ENCODE results near the gene UMODL1. TPM values are rescaled to one million over a fixed set of nuclear protein-coding genes. Genes with fewer than 3 reads are reported as not detected.

Gene UMODL1
- total and polyA plus RNA-seq, 10 donors, result 0.02 to 0.85 (median 0.09) TPM; not detected in 3

- H3K4me1 ChIP-seq, result peaks cover 0 to 5% (median 0%) of the 10 kb centered on the region in 6 donors
- intact Hi-C loops (cut with DNase I; ENCODE audit: low total_unique reads), result no loop called here
- H3K27ac ChIP-seq, result no peak overlapping the region
- H3K27me3 ChIP-seq (replicated peaks in 1 of 7), result peaks cover 0 to 5% (median 0%) of the 10 kb centered on the region in 7 donors
- H3K9me3 ChIP-seq, result no peaks in the 10 kb centered on the region
- WGBS, 5 donors, result 89 to 96% (median 95%) methylated on average over 11 of the region's 11 CpGs
- no peak for DNase-seq
- H3K4me3 ChIP-seq, result no peak overlapping the region
- no peak for TF ChIP-seq CTCF (IDR thresholded peaks at IDR 0.05 in 8 of 11, conservative IDR thresholded peaks at IDR 0.05 in 3 of 11)
- no peak for TF ChIP-seq POLR2AphosphoS5 (IDR thresholded peaks at IDR 0.05)
- no peak for TF ChIP-seq POLR2A (IDR thresholded peaks at IDR 0.05)
- H3K36me3 ChIP-seq, result no peaks in the 10 kb centered on the region
Measured at GRCh38 chr21:42022906-42023305, 48.2 kb upstream of the UMODL1 start.

DNA sequence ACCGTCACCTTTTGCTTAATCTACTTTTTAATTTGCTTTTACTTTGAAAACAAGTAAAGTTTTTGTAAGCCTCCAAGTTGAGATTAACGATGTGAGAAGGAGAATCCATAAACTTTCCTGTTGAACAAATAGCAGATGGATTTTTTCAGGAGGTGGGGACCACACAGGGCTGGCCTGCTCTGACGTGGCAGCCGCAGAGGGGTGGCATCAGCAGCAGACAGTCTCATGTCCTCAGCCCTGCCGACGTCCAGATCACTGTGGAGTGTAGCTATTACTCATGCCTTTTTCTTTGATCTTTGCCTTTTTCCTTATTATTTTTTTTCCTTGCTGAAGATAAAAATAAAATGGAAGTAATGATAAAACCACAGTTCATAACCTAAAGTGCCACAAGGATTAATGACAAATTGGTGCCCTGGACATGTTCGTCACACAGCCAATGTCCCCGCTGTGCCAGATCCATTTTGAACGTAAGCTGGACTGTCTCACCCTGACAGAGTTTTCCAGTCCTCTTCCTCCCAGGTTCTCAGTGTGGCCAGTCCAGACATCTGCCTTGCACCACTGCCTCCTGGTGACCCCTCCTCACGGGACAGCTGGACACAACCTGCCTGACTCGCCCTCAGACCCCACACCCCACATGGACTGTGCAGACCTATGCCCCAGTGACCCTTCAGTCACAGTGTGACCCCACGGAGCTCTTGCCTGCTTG, 45.6 kb upstream of the UMODL1 start:
- no peak overlapping the region for H3K27ac ChIP-seq
- no peaks in the 10 kb centered on the region for H3K36me3 ChIP-seq
- 77 to 86% (median 83%) methylated on average over 12 of the region's 12 CpGs for WGBS, 5 donors
- H3K4me3 ChIP-seq, result no peak overlapping the region
- H3K27me3 ChIP-seq (replicated peaks in 1 of 7), result peaks cover 0 to 5% (median 0%) of the 10 kb centered on the region in 7 donors
- H3K4me1 ChIP-seq, result peaks cover 0 to 5% (median 0%) of the 10 kb centered on the region in 6 donors
- DNase-seq, result no peak
- intact Hi-C loops (cut with DNase I; ENCODE audit: low total_unique reads), result no loop called here
- TF ChIP-seq CTCF (IDR thresholded peaks at IDR 0.05 in 8 of 11, conservative IDR thresholded peaks at IDR 0.05 in 3 of 11), result no peak
- no peak for TF ChIP-seq POLR2AphosphoS5 (IDR thresholded peaks at IDR 0.05)
- no peak for TF ChIP-seq POLR2A (IDR thresholded peaks at IDR 0.05)
- H3K9me3 ChIP-seq, result no peaks in the 10 kb centered on the region

DNA sequence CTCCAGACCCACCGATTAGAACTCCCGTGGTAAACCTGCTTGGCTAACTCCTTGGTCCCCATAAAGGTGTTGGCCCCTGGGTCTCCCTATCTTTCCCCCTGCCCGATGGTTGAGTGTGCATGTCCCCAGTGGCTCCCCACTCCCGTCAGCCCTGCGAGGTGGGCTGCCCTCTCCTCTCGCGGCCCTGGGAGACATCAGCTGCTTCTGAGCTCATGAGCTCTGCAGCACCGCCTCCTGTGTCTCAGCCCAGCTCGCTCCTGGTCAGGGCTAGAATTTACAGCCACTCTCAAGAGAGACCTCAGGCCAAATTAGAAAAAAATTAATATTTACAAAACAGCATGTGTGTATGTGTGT, 45.1 kb upstream of the UMODL1 start:
- H3K27me3 ChIP-seq (replicated peaks in 1 of 7), result peaks cover 0 to 5% (median 0%) of the 10 kb centered on the region in 7 donors
- no peak for DNase-seq
- intact Hi-C loops (cut with DNase I; ENCODE audit: low total_unique reads), result no loop called here
- WGBS, 5 donors, result 85 to 93% (median 91%) methylated on average over 8 to 9 of the region's 9 CpGs
- H3K4me3 ChIP-seq, result no peak overlapping the region
- no peak for TF ChIP-seq POLR2AphosphoS5 (IDR thresholded peaks at IDR 0.05)
- TF ChIP-seq CTCF (IDR thresholded peaks at IDR 0.05 in 8 of 11, conservative IDR thresholded peaks at IDR 0.05 in 3 of 11), result no peak
- TF ChIP-seq POLR2A (IDR thresholded peaks at IDR 0.05), result no peak
- H3K4me1 ChIP-seq, result peaks cover 0 to 5% (median 0%) of the 10 kb centered on the region in 6 donors
- no peaks in the 10 kb centered on the region for H3K9me3 ChIP-seq
- no peaks in the 10 kb centered on the region for H3K36me3 ChIP-seq
- no peak overlapping the region for H3K27ac ChIP-seq

DNA sequence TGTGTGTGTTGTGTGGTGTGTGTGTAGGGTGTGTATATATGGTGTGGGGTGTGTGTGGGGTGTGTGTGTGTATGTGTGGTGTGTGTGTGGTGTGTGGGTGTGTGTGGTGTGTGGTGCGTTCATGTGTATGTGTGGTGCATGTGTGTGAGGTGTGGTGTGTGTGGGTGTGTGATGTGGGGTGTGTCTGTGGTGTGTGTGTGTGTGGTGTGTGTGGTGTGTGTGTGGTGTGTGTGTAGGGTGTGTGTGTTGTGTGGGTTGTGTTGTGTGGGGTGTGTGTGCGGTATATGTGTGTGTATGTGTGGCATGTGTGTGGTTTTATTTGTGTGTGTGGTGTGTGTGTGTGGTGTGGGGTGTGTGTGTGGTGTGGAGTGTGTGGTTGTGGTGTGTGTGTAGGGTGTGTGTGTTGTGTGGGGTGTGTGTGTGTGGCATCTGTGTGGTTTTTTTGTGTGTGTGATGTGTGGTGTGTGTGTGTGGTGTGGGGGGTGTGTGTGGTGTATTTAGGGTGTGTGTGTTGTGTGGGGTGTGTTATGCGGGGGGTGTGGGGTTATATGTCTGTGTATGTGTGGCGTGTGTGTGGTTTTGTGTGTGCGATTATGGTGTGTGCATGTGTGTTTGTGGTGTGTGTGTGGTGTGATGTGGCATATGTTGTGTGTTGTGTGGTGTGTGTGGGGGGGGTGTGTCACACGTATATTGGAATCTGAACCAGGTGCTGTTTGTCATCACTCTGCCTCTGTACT, 43.9 kb upstream of the UMODL1 start:
- Histone ChIP-seq H3K27me3 (replicated peaks in 1 of 7) (peaks cover 0 to 1% (median 0%) of the 10 kb centered on the region in 7 donors), H3K4me1 (peaks cover 0 to 5% (median 0%) of the 10 kb centered on the region in 6 donors), H3K4me3 (no peak overlapping the region), H3K9me3 (no peaks in the 10 kb centered on the region), H3K27ac (no peak overlapping the region), H3K36me3 (no peaks in the 10 kb centered on the region)
- WGBS, 5 donors, result 88 to 93% (median 90%) methylated on average over 6 of the region's 6 CpGs
- no peak for DNase-seq
- intact Hi-C loops (cut with DNase I; ENCODE audit: low total_unique reads), result no loop called here
- TF ChIP-seq POLR2AphosphoS5 (IDR thresholded peaks at IDR 0.05), result no peak
- no peak for TF ChIP-seq POLR2A (IDR thresholded peaks at IDR 0.05)
- TF ChIP-seq CTCF (IDR thresholded peaks at IDR 0.05 in 8 of 11, conservative IDR thresholded peaks at IDR 0.05 in 3 of 11), result no peak
